Activated effector memory CD4-positive, alpha-beta T cell treated with anti-CD3 and anti-CD28 coated beads, Interleukin-2, amount 50 U/mL, for 16 hours (primary cell): ENCODE measurements around the gene TDRD10.

Experiments used
- DNase-seq: peaks from one replicate; pipeline ENCODE4 v3.0.0-alpha.2; 2020

TDRD10 gene

DNA sequence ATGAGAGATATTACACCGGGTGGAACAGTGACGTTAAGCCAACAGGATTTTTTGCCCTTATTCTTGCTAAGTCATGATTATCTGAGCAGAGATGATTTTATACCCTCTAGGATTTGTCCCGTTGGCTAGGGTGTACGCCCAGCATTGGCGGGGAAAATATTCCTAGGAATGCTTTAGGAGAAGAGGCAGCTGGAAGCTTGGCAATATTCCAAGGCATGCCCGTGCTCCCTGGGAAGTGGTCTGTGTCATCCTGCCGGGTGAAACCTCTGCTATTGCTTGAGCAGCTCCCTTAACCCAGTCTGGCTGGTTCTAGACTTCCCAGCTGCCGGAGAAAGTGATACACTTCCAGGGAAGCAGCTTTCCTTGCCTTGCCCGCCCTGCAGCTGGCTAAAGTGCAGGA lies 81.8 kb downstream of the TDRD10 start:
- no peak for DNase-seq

DNA sequence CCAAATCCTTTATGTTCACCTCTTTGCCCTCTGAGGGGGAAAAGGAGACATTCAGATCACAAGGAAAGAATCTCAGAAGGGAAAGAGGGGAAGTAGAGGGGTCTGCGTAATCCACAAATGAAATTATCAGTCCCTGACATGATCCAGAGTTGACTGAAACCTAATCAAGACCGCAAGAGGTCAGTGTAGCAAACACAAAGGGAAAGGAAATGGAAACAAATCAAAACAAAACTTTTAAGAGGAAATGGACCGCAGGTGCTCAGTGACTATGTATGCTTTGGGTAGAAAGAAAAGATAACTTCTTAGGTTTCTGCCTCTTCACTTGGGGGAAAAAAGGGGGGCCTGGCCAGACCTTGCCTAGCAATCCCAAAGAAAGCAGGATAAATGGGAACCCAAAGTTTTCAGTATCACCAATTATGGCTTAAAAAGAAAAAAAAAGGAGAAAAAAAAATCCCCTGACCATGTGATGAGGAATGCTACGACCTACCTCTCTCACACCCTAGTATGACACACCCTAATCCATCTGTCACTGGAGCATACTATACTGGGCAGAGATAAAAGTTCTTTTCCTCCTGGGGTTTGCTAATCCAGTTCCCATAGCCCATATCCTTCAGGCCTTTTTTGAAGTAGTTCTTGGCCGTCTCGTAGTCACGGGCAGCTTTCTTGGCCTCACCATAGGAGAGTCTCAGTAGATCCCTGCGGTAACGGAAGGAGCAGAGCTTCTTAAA lies 82.4 kb downstream of the TDRD10 start:
- DNase-seq, result no peak

DNA sequence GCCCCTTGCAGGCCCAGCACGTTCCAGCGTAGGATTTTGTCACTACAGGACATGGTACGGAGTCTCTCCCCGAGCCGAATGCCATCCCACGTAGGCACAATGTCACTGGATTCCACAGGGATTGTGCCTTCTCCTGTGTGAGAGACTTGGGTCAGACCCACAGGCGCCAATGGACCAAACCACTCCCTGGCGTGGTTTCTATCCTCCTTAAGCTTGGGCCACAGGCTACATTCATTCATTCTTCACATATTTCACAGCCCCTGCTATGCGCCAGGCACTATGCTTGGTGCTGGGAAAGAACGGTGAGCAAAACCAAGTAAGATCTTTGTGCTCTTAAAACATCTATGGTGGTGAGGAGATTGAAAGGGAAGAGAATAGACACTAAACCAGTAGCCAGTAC lies 84.2 kb downstream of the TDRD10 start:
- DNase-seq, result no peak

DNA sequence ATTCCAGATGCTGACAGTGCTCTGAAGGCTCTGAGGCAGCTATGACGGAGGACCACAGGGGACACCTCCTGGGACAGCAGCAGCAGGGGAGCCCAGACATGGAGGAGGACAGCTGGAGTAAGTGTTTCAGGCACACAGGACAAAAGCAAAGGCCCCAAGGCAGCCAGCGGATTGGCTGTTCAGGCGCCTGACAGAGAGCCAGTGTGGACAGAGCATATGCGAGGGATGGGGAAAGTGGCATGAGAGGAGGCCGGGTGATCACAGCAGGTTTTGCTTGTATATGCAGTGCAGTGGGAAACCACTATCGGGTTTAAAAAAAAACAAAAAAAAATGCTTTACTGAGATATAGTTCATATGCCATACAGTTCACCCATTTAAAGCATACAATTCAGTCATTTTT lies 84.6 kb downstream of the TDRD10 start:
- DNase-seq, result no peak

DNA sequence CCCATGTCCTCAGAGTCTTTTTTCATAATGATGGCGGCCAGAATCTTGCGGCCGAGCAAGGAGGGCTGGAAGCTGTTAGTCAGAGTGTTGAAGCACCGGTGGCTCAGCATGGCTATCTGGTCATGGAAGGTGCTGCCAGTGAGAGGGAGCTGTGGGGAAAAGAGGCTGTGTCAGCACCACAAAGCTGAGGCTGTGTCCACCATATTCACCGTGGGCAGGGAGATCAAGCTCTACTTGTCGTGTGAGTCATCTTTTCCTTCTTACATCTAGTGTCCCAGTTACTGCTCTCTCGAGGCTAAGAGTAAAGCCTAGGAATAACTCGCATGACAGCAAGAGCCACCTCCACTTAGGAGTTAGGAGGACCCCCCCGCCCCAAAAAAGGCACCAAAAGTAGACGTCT lies 87.8 kb downstream of the TDRD10 start:
- DNase-seq, result no peak

DNA sequence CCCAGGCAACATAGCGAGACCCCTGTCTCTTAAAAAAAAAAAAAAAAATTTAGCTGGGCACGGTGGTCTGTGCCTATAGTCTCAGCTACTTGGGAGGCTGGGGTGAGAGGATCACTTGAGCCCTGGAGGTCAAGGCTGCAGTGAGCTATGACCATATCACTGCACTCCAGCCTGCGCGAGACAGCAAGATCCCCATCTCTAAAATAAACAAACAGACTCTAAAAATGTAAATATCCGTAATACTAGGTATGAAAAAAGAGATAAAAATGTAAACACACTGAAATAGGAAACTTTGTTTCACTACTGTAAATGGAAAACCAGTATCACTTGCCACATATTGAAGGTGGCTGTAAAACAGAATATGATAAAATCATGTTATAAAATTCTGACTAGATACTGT lies 88.7 kb downstream of the TDRD10 start:
- no peak for DNase-seq

DNA sequence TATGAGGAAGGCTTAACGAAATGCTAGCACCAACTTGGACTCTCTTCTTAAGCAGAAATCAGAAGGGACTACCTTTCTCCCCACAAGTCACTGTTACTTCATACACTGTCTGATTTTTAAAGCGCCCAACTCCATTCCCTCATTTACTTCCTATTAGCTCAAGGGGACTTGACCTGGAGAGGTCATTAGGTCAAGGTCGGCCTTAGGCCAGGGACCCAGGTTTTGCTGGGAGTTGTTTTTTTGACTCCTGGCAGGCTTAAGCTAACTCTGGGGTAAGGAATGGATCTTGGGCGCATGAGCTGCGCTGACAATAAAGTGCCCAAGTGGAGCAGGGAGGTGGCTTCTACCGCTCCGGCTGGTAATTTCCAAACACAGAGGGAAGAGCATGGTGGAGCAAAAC lies 89.2 kb downstream of the TDRD10 start:
- no peak for DNase-seq

DNA sequence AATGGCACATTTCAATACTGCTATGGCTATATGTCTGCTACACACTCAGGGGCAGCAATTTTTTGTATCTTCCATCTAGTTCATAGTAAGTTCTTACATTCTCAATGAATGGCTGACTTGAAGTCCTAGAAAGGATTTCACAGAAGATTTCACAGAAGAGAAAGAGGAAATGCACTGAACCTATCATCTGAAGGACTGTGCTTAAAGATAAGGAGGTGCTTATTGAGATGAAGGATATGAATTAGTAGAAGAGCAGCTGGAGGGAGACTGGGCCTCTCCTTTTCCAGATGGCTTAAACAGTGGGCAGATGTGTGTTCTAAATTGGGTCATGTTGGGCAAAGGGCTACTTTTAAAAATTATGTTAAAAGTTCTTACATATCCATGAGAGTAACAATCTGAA lies 91.4 kb downstream of the TDRD10 start:
- DNase-seq, result no peak

DNA sequence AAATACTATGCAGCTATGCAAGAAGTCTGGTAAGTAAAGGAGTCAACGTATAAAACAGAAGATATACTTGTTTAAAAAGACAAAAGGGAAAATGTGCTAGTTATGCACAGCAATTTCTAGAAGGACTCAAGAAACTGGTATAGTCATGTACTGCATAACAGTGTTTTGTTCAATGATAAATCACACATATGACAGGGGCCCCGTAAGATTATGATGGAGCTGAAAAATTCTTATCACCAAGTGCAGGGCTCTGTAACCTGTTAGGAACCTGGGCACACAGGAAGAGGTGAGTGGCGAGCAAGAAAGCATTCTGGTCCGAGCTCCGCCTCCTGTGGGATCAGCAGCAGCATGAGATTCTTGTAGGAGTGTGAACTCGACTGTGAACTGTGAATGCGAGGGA lies 92.8 kb downstream of the TDRD10 start:
- DNase-seq, result no peak

DNA sequence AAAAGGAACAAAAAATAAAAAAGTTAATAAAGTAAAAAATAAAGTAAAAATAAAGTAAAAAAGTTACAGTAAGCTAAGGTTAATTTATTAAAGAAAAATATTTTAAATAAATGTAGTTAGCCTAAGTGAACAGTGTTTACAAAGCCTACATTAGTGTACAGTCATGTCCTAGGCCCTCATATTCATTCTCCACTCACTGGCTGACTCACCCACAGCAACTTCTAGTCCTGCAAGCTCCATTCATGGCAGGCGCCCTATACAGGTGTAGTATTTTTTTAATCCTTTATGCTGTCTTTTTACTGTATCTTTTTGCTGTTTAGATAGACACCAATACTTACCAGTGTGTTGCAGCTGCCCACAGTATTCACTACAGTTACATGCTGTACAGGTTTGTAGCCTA lies 93.6 kb downstream of the TDRD10 start:
- no peak for DNase-seq
